H1 (cell line): ENCODE measurements around the gene HS1BP3.

ENCODE experiments used
- HDAC6 ChIP-seq: IDR thresholded peaks from one replicate; pipeline ENCODE4 v1.7.1; 2012; ENCODE audit warnings: low read depth, mild to moderate bottlenecking, inconsistent platforms, low read length, moderate library complexity
- RFX5 ChIP-seq: IDR thresholded peaks from 2 replicates; pipeline ENCODE4 v1.6.1; 2011; ENCODE audit warnings: low read depth, low read length, improper control_type of control experiment, borderline replicate concordance

- TF ChIP-seq HDAC6 (no peak), RFX5 (no peak)
Observed at GRCh38 chr2:20692081-20692480, 41.2 kb upstream of the HS1BP3 start.
